HepG2 (cell line): ENCODE data around the gene SMIM13. TPM values are rescaled to one million over a fixed set of nuclear protein-coding genes. Genes with fewer than 3 reads are reported as not detected.

ENCODE experiments used
- ATAC-seq: fragments of 200-7000 bp; cut with Tn5 transposase; 3 replicates; pipeline ENCODE4 v1.9.1; 2020; ENCODE audit warnings: mild to moderate bottlenecking, moderate library complexity
- BruUV-seq: library from RNA; stranded (reverse); fragments of 400-500 nt; replicated peaks from 2 replicates; lab custom pipeline; 2021; lab: Mats Ljungman, UMichigan
- CTCF ChIA-PET: fragments of 300-600 bp; formaldehyde crosslinking; extraction: SDS; loops from one replicate; lab custom pipeline; 2021; ENCODE audit warnings: low total read pairs, inconsistent platforms, low intra/inter-chr PET ratio; lab: Yijun Ruan, JAX
- POLR2A ChIA-PET: fragments of 350-600 bp; sonication (Branson Sonifier 250); formaldehyde crosslinking; loops from one replicate; lab custom pipeline; 2020; ENCODE audit warnings: antibody characterized with exemption, inconsistent platforms; lab: Yijun Ruan, JAX
- DNase-seq: peaks from one replicate; pipeline ENCODE4 v3.0.0-alpha.2; 2015; ENCODE audit warnings: low spot score
- FAIRE-seq: peaks from 3 replicates; lab custom pipeline; 2011; peaks lifted over from hg19 to GRCh38; lab: Jason Lieb, UNC
- H2AFZ ChIP-seq: one replicate; pipeline ENCODE4 v1.6.1; 2011; ENCODE audit warnings: low read length, inconsistent platforms
- H3K27ac ChIP-seq: fragments of 300-600 bp; 3 replicates; pipeline ENCODE4 v1.8.0; 2011; ENCODE audit warnings: mixed run types, mild to moderate bottlenecking, mixed read lengths, low read length, inconsistent platforms; ENCODE audit not compliant: insufficient read depth; ENCODE audit errors: extremely low read length
- H3K27me3 ChIP-seq, 2 experiments: fragments of 200-600 bp in 1 of 2; 2 replicates in 1 of 2; 3 replicates in 1 of 2; pipeline versions ENCODE4 v1.6.0 to v1.8.0; 2011; ENCODE audit warnings: low read length in 2 of 2, mild to moderate bottlenecking in 2 of 2, moderate library complexity in 2 of 2, inconsistent platforms in 1 of 2; ENCODE audit not compliant: insufficient read depth in 2 of 2, control insufficient read depth in 1 of 2
- H3K36me3 ChIP-seq, 2 experiments: fragments of 200-600 bp in 1 of 2; replicated peaks in 1 of 2; 2 replicates in 1 of 2; 3 replicates in 1 of 2; pipeline versions ENCODE4 v1.5.1 to v1.8.0; 2011; ENCODE audit warnings: low read length in 2 of 2, inconsistent platforms in 1 of 2; ENCODE audit not compliant: insufficient read depth in 2 of 2, control insufficient read depth in 1 of 2
- H3K4me1 ChIP-seq: 2 replicates; pipeline ENCODE4 v1.5.1; 2012; ENCODE audit warnings: low read length, inconsistent platforms; ENCODE audit not compliant: insufficient read depth
- H3K4me2 ChIP-seq: 2 replicates; pipeline ENCODE4 v1.6.0; 2011; ENCODE audit warnings: low read depth, low read length, inconsistent platforms
- H3K4me3 ChIP-seq, 3 experiments: fragments of 200-600 bp in 1 of 3; sonication (generic), shearing (Covaris generic) in 1 of 3; replicated peaks in 1 of 3; 2 replicates each; pipeline ENCODE4 v1.5.1; 2011 to 2016; ENCODE audit warnings: low read length in 3 of 3, inconsistent platforms in 2 of 3, low read depth in 2 of 3, mild to moderate bottlenecking in 2 of 3, control low read depth in 1 of 3, mixed read lengths in 1 of 3; ENCODE audit not compliant: insufficient read depth in 1 of 3
- H3K79me2 ChIP-seq: one replicate; pipeline ENCODE4 v1.6.1; 2011; ENCODE audit warnings: low read length, inconsistent platforms; ENCODE audit not compliant: insufficient read depth
- H3K9ac ChIP-seq: 2 replicates; pipeline ENCODE4 v1.6.0; 2011; ENCODE audit warnings: mild to moderate bottlenecking, low read depth, low read length, inconsistent platforms; ENCODE audit not compliant: insufficient read depth
- H3K9me3 ChIP-seq: 2 replicates; pipeline ENCODE4 v1.5.1; 2012; ENCODE audit warnings: mild to moderate bottlenecking, low read length
- H4K20me1 ChIP-seq: 2 replicates; pipeline ENCODE4 v1.6.0; 2011; ENCODE audit warnings: inconsistent platforms, mild to moderate bottlenecking, low read length, moderate library complexity; ENCODE audit not compliant: insufficient read depth
- CERS6 ChIP-seq: sonication (generic); formaldehyde crosslinking; IDR thresholded peaks from 2 replicates; pipeline ENCODE4 v1.5.0; 2020; ENCODE audit warnings: missing genetic modification reagents
- HES4 ChIP-seq: sonication (generic); formaldehyde crosslinking; IDR thresholded peaks from 2 replicates; pipeline ENCODE4 v1.9.0; 2021; ENCODE audit warnings: mild to moderate bottlenecking, missing genetic modification reagents, borderline replicate concordance
- MTA3 ChIP-seq: sonication (generic); formaldehyde crosslinking; IDR thresholded peaks from 2 replicates; pipeline ENCODE4 v1.4.0; 2020; ENCODE audit warnings: missing genetic modification reagents
- NCOA1 ChIP-seq: sonication (generic); formaldehyde crosslinking; IDR thresholded peaks from 2 replicates; pipeline ENCODE4 v1.9.0; 2021; ENCODE audit warnings: missing genetic modification reagents
- NFE2L1 ChIP-seq: sonication (generic); formaldehyde crosslinking; IDR thresholded peaks from 2 replicates; pipeline ENCODE4 v1.4.0; 2020; ENCODE audit warnings: missing genetic modification reagents, mild to moderate bottlenecking, borderline replicate concordance
- RNF219 ChIP-seq: sonication (generic); formaldehyde crosslinking; IDR thresholded peaks from 2 replicates; pipeline ENCODE4 v1.5.0; 2020; ENCODE audit warnings: mild to moderate bottlenecking, missing genetic modification reagents
- SIN3A ChIP-seq: IDR thresholded peaks from 2 replicates; pipeline ENCODE4 v1.6.1; 2011; ENCODE audit warnings: low read depth, mild to moderate bottlenecking, control low read depth, low read length, borderline replicate concordance
- SP4 ChIP-seq: sonication (generic); formaldehyde crosslinking; IDR thresholded peaks from 2 replicates; pipeline ENCODE4 v1.8.1; 2023; ENCODE audit warnings: mild to moderate bottlenecking, missing genetic modification reagents
- TBX3 ChIP-seq: fragments of 450-650 bp; IDR thresholded peaks from 2 replicates; pipeline ENCODE4 v1.6.1; 2017; ENCODE audit warnings: antibody characterized with exemption, mild to moderate bottlenecking, inconsistent platforms, borderline replicate concordance
- YEATS4 ChIP-seq: sonication (generic); formaldehyde crosslinking; IDR thresholded peaks from 2 replicates; pipeline ENCODE4 v1.4.0; 2020; ENCODE audit warnings: missing genetic modification reagents, borderline replicate concordance
- ZBTB43 ChIP-seq: sonication (generic); formaldehyde crosslinking; conservative IDR thresholded peaks from 2 replicates; pipeline ENCODE4 v1.4.0; 2020; ENCODE audit warnings: missing genetic modification reagents
- ZFP36L1 ChIP-seq: sonication (generic); formaldehyde crosslinking; IDR thresholded peaks from 2 replicates; pipeline ENCODE4 v1.8.0; 2022; ENCODE audit warnings: mild to moderate bottlenecking, missing genetic modification reagents, moderate library complexity
- ZNF235 ChIP-seq: sonication (generic); formaldehyde crosslinking; IDR thresholded peaks from 2 replicates; pipeline ENCODE4 v1.8.1; 2023; ENCODE audit warnings: mild to moderate bottlenecking, missing genetic modification reagents, borderline replicate concordance
- ZNF3 ChIP-seq: IDR thresholded peaks from 2 replicates; pipeline ENCODE4 v1.7.0; 2017; ENCODE audit warnings: inconsistent platforms
- ZNF326 ChIP-seq: sonication (generic); formaldehyde crosslinking; IDR thresholded peaks from 2 replicates; pipeline ENCODE4 v1.4.0; 2020; ENCODE audit warnings: missing genetic modification reagents, borderline replicate concordance
- ZNF564 ChIP-seq: sonication (generic); formaldehyde crosslinking; IDR thresholded peaks from 2 replicates; pipeline ENCODE4 v1.8.1; 2023; ENCODE audit warnings: mild to moderate bottlenecking, missing genetic modification reagents
- ZNF772 ChIP-seq: sonication (generic); formaldehyde crosslinking; IDR thresholded peaks from 2 replicates; pipeline ENCODE4 v1.5.0; 2020; ENCODE audit warnings: mild to moderate bottlenecking, missing genetic modification reagents
- ZNF780A ChIP-seq: sonication (generic); formaldehyde crosslinking; IDR thresholded peaks from 2 replicates; pipeline ENCODE4 v1.8.0; 2022; ENCODE audit warnings: mild to moderate bottlenecking, missing genetic modification reagents, moderate library complexity
- ZNF792 ChIP-seq: IDR thresholded peaks from 2 replicates; pipeline ENCODE4 v1.6.1; 2016
- WGBS: methylation state at CpG from one replicate; pipeline ENCODE4 v1.1.6; 2017; ENCODE audit warnings: low lambda C conversion rate; 5-methylcytosine and 5-hydroxymethylcytosine counted together
- in situ Hi-C: cut with HindIII; loops from 2 replicates; pipeline ENCODE4 v1.10.0; 2017; ENCODE audit warnings: low pct_unique_long_range_greater_than_20kb; ENCODE audit not compliant: extremely low pct_ligation_motif_present
- intact Hi-C: fragments of 100-400 bp; cut with micrococcal nuclease; formaldehyde crosslinking; loops from one replicate; pipeline ENCODE4 v1.10.0; 2022; ENCODE audit not compliant: unreplicated experiment
- polyA plus RNA-seq, 8 experiments: library from polyadenylated mRNA; depleted of rRNA in 3 of 8; stranded (reverse) in 7 of 8; unstranded in 1 of 8; fragments of >200 nt; fragmentation: Illumina TruSeq in 4 of 8; extraction: Trizol in 4 of 8; gene quantifications; 2 replicates each; pipeline versions ENCODE4 v1.2.1 to v1.2.3, GENCODE V29; 2011 to 2016; ENCODE audit warnings: low read depth in 4 of 8, missing spikeins in 1 of 8, mixed read lengths in 1 of 8; ENCODE audit not compliant: insufficient read depth in 1 of 8
- total RNA-seq, 5 experiments: library from RNA; depleted of rRNA; stranded (reverse); fragments of >200 nt; fragmentation: Illumina TruSeq; extraction: Trizol; gene quantifications; 2 replicates each; pipeline ENCODE4 v1.2.3, GENCODE V29; 2016; ENCODE audit warnings: low read depth in 1 of 5

SMIM13 gene
- total and polyA plus RNA-seq, 2 of the 13 experiments (the other 11 are each of a cell fraction or from before 2014, with no cell fraction given) = 2.7 to 10.2 TPM

GRCh38 chr6:11113038-11113437 lies 19.4 kb downstream of the SMIM13 start:
- Histone ChIP-seq H3K9ac (no peak overlapping the region), H3K4me3 (no peak overlapping the region), H3K27ac (no peak overlapping the region), H3K4me2 (no peak overlapping the region), H3K4me1 (peaks cover 14% of the 10 kb centered on the region; the same call in 1 of the 2 replicates), H3K36me3 (no peaks in the 10 kb centered on the region), H3K79me2 (peaks cover 80% of the 10 kb centered on the region), H3K27me3 (no peaks in the 10 kb centered on the region), H3K9me3 (no peaks in the 10 kb centered on the region), H2AFZ (no peak overlapping the region), H4K20me1 (no peaks in the 10 kb centered on the region; the same call in none of the 2 replicates)
- POLR2A ChIA-PET = no interaction called here
- no peak for ATAC-seq
- CTCF ChIA-PET = no interaction called here
- intact Hi-C loops (no loop called here), in situ Hi-C loops (no loop called here)
- BruUV-seq = no TSS peak
- no peak for DNase-seq
- 98% methylated on average over 4 of the region's 4 CpGs for WGBS
- no peak for TF ChIP-seq MTA3
- no peak for TF ChIP-seq ZNF792 (CRISPR knock-in tag)
- TF ChIP-seq HES4 (CRISPR knock-in tag) = no peak
- TF ChIP-seq SP4 (CRISPR knock-in tag) = no peak
- no peak for TF ChIP-seq NCOA1 (CRISPR knock-in tag)
- TF ChIP-seq ZNF564 (CRISPR knock-in tag) = no peak
- TF ChIP-seq ZFP36L1 (CRISPR knock-in tag) = no peak
- TF ChIP-seq ZNF326 (CRISPR knock-in tag) = no peak
- no peak for TF ChIP-seq ZNF3 (CRISPR knock-in tag)
- TF ChIP-seq ZNF772 (CRISPR knock-in tag) = no peak
- TF ChIP-seq YEATS4 (CRISPR knock-in tag) = no peak
- TF ChIP-seq CERS6 (CRISPR knock-in tag) = no peak
- TF ChIP-seq ZBTB43 (CRISPR knock-in tag) = no peak
- TF ChIP-seq TBX3 = no peak
- TF ChIP-seq SIN3A = no peak
- TF ChIP-seq ZNF780A = no peak
- no peak for TF ChIP-seq RNF219 (CRISPR knock-in tag)
- no peak for TF ChIP-seq ZNF235
- TF ChIP-seq NFE2L1 (CRISPR knock-in tag) = no peak
- no peak for FAIRE-seq
